Mucosa of descending colon (tissue), 3 donors: ENCODE results near the gene GALNS. TPM values are rescaled to one million over a fixed set of nuclear protein-coding genes. Genes with fewer than 3 reads are reported as not detected.

ENCODE experiments used
- ATAC-seq: fragments of 200-7000 bp; cut with Tn5 transposase; one replicate; pipeline ENCODE4 v1.9.1; 2020; ENCODE audit warnings: mild to moderate bottlenecking, moderate library complexity
- DNase-seq, 3 donors: peaks; one replicate each; pipeline ENCODE4 v3.0.0-alpha.2; 2020
- H3K36me3 ChIP-seq: fragments of 200-600 bp; one replicate; pipeline ENCODE4 v1.8.0; 2021; ENCODE audit warnings: low read depth, mild to moderate bottlenecking
- H3K4me1 ChIP-seq: fragments of 200-600 bp; one replicate; pipeline ENCODE4 v1.8.0; 2021; ENCODE audit warnings: low read depth, mild to moderate bottlenecking
- H3K4me3 ChIP-seq: fragments of 200-600 bp; one replicate; pipeline ENCODE4 v1.8.0; 2021; ENCODE audit warnings: mild to moderate bottlenecking
- H3K9me3 ChIP-seq: fragments of 200-600 bp; one replicate; pipeline ENCODE4 v1.8.0; 2021; ENCODE audit warnings: mild to moderate bottlenecking
- intact Hi-C, 2 donors: fragments of 100-400 bp; cut with DNase I in 1 of 2; cut with micrococcal nuclease in 1 of 2; formaldehyde crosslinking; loops; one replicate each; pipeline versions ENCODE4 v1.11.0 to v1.11.1; 2022; cut with DNase I, micrococcal nuclease
- total RNA-seq, 3 donors: library from RNA; stranded (reverse); fragmentation: NEBNext Ultra II Directional in 2 of 3; extraction: Animal tissue kit (Norgen Biotek cat#: 25700) in 2 of 3; gene quantifications; one replicate each; pipeline versions ENCODE4 v1.2.1 to v1.2.4, GENCODE V29; 2021 to 2023
- TF ChIP-seq, protein P1 (sequence below): fragments of 200-600 bp; IDR thresholded peaks from one replicate; pipeline ENCODE4 v1.8.0; 2022; ENCODE audit warnings: antibody characterized with exemption, mild to moderate bottlenecking
- donor health status: DM: no; HTN: no; CAD: no; lungs with moderate emphysema.
- donor health status: DM: no; HTN: no; CAD: no.
- donor health status: DM: no; HTN: yes; CAD: no.

GALNS gene
- total RNA-seq, 3 donors from 2014 or later: 37.4 to 65.3 (median 44.0) TPM

DNA sequence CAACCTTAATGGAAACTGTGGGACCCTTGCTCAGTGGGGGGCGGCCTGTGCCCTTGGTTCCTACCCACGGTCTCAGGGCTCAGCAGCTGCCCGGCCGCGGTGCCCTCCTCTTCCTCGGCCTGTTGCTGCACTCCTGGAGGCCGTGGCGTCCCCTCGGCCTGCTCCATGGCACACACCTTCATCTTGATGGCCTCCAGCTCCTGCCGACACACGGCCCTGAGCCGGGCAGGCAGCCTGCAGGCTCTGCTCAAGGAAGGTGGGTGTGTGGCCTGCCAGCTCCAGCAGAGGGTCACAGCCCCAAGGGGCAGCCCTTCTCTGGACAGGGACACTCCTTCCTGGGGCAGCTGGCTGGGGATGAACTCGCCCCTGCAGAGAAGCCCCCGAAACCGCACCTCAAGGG is 9.0 kb upstream of the GALNS start:
- no peak for ATAC-seq
- TF ChIP-seq, protein P1, sequence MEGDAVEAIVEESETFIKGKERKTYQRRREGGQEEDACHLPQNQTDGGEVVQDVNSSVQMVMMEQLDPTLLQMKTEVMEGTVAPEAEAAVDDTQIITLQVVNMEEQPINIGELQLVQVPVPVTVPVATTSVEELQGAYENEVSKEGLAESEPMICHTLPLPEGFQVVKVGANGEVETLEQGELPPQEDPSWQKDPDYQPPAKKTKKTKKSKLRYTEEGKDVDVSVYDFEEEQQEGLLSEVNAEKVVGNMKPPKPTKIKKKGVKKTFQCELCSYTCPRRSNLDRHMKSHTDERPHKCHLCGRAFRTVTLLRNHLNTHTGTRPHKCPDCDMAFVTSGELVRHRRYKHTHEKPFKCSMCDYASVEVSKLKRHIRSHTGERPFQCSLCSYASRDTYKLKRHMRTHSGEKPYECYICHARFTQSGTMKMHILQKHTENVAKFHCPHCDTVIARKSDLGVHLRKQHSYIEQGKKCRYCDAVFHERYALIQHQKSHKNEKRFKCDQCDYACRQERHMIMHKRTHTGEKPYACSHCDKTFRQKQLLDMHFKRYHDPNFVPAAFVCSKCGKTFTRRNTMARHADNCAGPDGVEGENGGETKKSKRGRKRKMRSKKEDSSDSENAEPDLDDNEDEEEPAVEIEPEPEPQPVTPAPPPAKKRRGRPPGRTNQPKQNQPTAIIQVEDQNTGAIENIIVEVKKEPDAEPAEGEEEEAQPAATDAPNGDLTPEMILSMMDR: no peak
- no peaks in the 10 kb centered on the region for H3K4me1 ChIP-seq
- intact Hi-C loops: no loop called here
- no peaks in the 10 kb centered on the region for H3K36me3 ChIP-seq
- no peak overlapping the region for H3K4me3 ChIP-seq
- no peaks in the 10 kb centered on the region for H3K9me3 ChIP-seq
- DNase-seq: no peak

DNA sequence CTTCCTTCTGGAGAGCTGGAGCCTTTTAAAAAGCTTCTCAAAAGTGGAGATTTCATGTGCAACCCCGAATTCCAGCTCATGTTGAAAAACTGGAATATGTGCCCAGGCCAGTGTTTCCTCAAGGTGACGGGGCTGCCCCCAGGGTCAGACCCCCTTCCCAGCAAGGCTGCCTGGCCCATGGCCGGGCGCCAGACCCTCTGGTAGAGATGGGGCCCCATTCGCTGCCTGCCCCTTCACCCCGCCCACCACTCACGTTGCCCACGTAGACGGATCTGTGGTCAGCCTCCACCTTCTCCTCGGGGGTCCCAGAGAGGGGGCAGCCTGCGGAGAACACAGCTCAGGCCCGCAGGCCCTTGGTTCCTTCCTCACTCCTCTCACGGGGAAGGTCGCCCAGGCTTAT is 8.6 kb upstream of the GALNS start:
- TF ChIP-seq, protein P1: no peak
- intact Hi-C loops: no loop called here
- no peaks in the 10 kb centered on the region for H3K9me3 ChIP-seq
- no peaks in the 10 kb centered on the region for H3K4me1 ChIP-seq
- ATAC-seq (no peak), DNase-seq (no peak)
- H3K4me3 ChIP-seq: no peak overlapping the region
- H3K36me3 ChIP-seq: no peaks in the 10 kb centered on the region

DNA sequence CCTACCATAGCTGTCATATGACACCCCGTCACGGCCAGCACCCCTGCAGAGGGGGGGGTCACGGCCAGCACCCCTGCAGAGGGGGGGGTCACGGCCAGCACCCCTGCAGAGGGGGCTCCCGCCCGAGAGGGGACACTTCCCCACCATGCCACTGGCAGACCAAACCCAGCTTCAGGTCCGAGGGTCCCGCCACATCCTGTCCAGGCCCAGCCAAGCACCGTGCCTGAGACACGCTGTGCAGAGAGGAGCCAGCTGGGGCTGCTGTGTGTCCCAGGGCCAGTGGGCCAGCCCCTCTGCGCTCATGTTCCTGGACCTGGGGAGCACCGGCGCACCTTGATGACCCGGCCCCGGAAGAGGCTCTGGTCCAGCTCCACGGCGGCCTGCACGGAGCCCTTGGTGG is 7.8 kb upstream of the GALNS start:
- intact Hi-C loops: no loop called here
- ATAC-seq (no peak), DNase-seq (no peak)
- H3K4me3 ChIP-seq: no peak overlapping the region
- TF ChIP-seq, protein P1: no peak
- H3K36me3 ChIP-seq: no peaks in the 10 kb centered on the region
- H3K4me1 ChIP-seq: no peaks in the 10 kb centered on the region
- no peaks in the 10 kb centered on the region for H3K9me3 ChIP-seq

DNA sequence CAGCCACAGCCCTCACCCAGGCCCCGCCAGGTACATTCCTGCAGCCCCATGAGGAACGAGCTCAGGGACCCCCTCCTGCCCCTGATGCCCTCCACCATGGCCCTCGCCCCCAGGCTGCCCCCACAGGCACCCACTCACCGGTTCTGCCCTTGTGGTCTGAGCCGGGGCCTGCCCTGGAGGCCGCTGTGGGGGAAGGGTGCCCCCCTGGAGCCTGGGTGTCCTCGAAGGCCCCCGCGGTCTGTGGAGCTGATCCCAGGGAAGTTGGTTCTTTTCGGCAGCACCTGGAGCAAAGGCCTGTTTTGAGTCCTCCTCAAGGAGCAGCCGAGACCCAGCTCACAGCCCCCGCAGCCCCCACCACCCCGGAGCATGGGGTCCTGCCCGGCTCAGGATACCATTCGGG is 7.4 kb upstream of the GALNS start:
- Histone ChIP-seq H3K9me3 (no peaks in the 10 kb centered on the region), H3K4me3 (no peak overlapping the region), H3K4me1 (no peaks in the 10 kb centered on the region), H3K36me3 (no peaks in the 10 kb centered on the region)
- intact Hi-C loops: no loop called here
- ATAC-seq: no peak
- TF ChIP-seq, protein P1: no peak
- DNase-seq: no peak

DNA sequence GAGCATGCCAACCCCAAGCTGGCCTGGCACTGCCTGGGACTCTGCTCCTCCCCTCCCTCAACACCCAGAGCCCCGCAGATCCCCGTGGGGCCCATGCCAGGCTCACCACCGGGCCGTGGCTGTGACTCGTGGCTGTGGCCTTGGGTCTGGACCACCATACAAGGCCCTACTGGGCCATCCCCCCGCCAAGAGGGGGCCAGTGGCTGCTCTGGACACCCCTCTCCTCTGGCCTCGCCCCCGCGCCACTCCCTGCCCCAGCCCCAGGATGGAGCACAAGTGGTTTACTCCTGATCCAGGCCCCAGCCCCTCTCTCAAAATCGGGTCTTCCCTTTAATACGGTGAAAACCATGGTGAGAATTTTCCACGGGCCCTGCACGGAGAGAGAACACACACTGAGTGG is 6.7 kb upstream of the GALNS start:
- TF ChIP-seq, protein P1: no peak
- no peak overlapping the region for H3K4me3 ChIP-seq
- H3K9me3 ChIP-seq: no peaks in the 10 kb centered on the region
- peaks cover under 1% of the 10 kb centered on the region for H3K4me1 ChIP-seq
- DNase-seq: no peak
- H3K36me3 ChIP-seq: no peaks in the 10 kb centered on the region
- intact Hi-C loops: no loop called here
- no peak for ATAC-seq

DNA sequence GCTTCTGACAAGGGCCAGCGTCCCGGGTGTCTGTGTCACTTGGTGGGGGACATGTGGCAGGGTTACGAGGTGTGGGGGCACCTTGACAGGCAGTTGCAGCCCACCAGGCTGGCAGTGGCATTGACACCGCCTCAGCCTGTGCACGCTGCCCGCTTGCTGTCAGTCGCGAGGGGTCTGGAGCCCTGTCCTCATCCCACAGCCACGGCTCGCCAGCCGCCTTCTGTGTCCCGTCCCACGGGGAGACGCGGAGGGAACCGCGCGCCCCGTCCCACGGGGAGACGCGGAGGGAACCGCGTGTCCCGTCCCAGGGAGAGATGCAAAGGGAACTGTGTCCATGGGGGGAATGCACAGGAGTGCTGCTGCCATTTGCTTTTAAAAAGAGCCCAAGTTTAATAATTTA is 6.2 kb upstream of the GALNS start:
- intact Hi-C loops: no loop called here
- TF ChIP-seq, protein P1: no peak
- peaks cover 5% of the 10 kb centered on the region for H3K4me1 ChIP-seq
- H3K36me3 ChIP-seq: no peaks in the 10 kb centered on the region
- ATAC-seq (no peak), DNase-seq (no peak)
- H3K4me3 ChIP-seq: no peak overlapping the region
- no peaks in the 10 kb centered on the region for H3K9me3 ChIP-seq
